Activated naive CD8-positive, alpha-beta T cell treated with anti-CD3 and anti-CD28 coated beads, Interleukin-2, amount 10 ng/mL, durations not matched to agents 7 days and 5 days (primary cell): ENCODE measurements around the gene ATP8A2. TPM values are rescaled to one million over a fixed set of nuclear protein-coding genes. Genes with fewer than 3 reads are reported as not detected.
"Not testable (repeated sequence)": the region's sequence is repeated elsewhere in the genome, so short reads cannot be mapped to it uniquely, and the experiment has no call there.

Source experiments
- ATAC-seq: fragments of 150-1000 bp; cut with Tn5 transposase; one replicate; pipeline ENCODE4 v1.10.0; 2021; ENCODE audit warnings: low read depth, moderate library complexity
- POLR2A ChIA-PET: fragments of 350-600 bp; sonication (Branson Sonifier 250); formaldehyde crosslinking; loops from one replicate; lab custom pipeline; 2021; ENCODE audit warnings: antibody characterized with exemption; lab: Charles Lee
- DNase-seq: peaks from one replicate; pipeline ENCODE4 v3.0.0; 2021
- H3K27ac Mint-ChIP-seq: one replicate; pipeline ENCODE4 v1.8.0; 2022; ENCODE audit warnings: mild to moderate bottlenecking, mixed read lengths
- H3K27me3 Mint-ChIP-seq: one replicate; pipeline ENCODE4 v1.8.0; 2022; ENCODE audit warnings: mild to moderate bottlenecking, moderate library complexity, mixed read lengths
- H3K36me3 Mint-ChIP-seq: one replicate; pipeline ENCODE4 v1.8.0; 2021; ENCODE audit warnings: mild to moderate bottlenecking, mixed read lengths
- H3K4me1 Mint-ChIP-seq: one replicate; pipeline ENCODE4 v1.8.0; 2021; ENCODE audit warnings: mixed read lengths
- H3K4me3 Mint-ChIP-seq: one replicate; pipeline ENCODE4 v1.8.0; 2022; ENCODE audit warnings: mild to moderate bottlenecking, moderate library complexity, mixed read lengths
- H3K9me3 Mint-ChIP-seq: one replicate; pipeline ENCODE4 v1.8.0; 2021; ENCODE audit warnings: mixed read lengths
- total RNA-seq, 2 experiments: library from RNA; stranded (reverse); gene quantifications; one replicate each; pipeline ENCODE4 v1.2.3, GENCODE V29; 2021

Gene ATP8A2
- total RNA-seq, 2 experiments from 2014 or later: 1.4 to 1.7 TPM

DNA sequence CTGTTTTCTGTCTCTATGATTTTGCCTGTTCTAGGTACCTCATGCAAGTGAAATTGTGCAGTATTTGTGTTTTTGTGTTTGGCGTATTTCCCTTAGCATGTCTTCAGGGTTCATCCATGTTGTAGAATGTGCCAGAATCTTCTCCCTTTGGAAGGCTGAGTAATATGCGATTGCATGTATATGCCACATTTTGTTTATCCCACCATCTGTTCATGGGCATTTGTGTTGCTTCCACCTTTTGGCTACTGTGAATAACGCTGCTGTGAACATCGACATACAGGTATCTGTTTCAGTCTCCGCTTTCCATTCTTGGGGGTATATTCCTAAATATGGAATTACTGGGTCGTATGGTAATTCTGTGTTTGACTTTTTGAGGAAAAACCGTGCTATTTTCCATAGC, 190.0 kb downstream of the ATP8A2 start:
- H3K9me3 Mint-ChIP-seq: no peaks in the 10 kb centered on the region
- no peaks in the 10 kb centered on the region for H3K36me3 Mint-ChIP-seq
- peaks cover 17% of the 10 kb centered on the region for H3K27me3 Mint-ChIP-seq
- no peaks in the 10 kb centered on the region for H3K4me1 Mint-ChIP-seq
- ATAC-seq (no peak), DNase-seq (no peak)
- H3K27ac Mint-ChIP-seq: no peak overlapping the region
- no peak overlapping the region for H3K4me3 Mint-ChIP-seq
- POLR2A ChIA-PET: no interaction called here

DNA sequence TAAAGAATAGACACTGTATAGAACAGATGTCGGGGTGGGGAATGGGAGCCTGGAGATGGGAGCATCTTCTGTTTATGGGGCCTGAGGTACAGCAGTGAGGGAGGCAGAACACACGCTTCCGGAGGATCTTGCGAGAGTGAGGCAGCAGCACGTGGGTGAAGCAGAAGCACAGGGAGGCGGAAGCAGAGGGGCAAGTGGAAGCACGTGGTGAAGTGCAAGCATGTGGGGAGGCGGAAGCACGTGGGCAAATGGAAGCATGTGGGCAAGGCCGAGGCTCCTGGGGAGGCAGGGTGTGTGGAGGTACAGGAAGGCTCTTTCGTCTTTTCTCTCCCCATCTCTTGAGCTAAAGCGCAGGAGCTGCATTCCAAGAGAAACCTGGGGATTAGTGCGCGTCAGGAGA, 198.4 kb downstream of the ATP8A2 start:
- H3K27ac Mint-ChIP-seq: no peak overlapping the region
- POLR2A ChIA-PET: no interaction called here
- DNase-seq: no peak
- ATAC-seq: no peak
- H3K9me3 Mint-ChIP-seq: no peaks in the 10 kb centered on the region
- peaks cover 26% of the 10 kb centered on the region for H3K27me3 Mint-ChIP-seq
- peaks cover 2% of the 10 kb centered on the region for H3K4me1 Mint-ChIP-seq
- H3K4me3 Mint-ChIP-seq: no peak overlapping the region
- H3K36me3 Mint-ChIP-seq: no peaks in the 10 kb centered on the region

DNA sequence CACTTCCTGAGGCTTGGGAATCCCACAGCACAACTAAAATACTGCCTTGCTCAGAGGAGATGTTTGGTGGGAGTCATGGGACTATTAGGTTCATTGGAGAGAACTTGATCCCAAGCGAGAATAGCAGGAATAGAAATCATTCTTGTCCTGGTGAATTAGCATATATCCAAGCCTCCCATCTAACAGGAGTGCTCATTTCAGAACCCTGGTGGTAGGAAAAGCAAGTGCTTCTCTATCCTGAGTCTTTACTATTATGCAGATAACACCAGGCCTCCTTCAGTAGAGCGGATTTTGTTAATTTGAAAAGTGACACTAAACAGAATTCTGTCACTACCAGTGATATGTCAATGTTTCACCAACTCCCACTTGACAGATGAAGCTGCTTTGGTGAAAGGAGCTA, 199.5 kb downstream of the ATP8A2 start:
- no peak overlapping the region for H3K27ac Mint-ChIP-seq
- no peak overlapping the region for H3K4me3 Mint-ChIP-seq

DNA sequence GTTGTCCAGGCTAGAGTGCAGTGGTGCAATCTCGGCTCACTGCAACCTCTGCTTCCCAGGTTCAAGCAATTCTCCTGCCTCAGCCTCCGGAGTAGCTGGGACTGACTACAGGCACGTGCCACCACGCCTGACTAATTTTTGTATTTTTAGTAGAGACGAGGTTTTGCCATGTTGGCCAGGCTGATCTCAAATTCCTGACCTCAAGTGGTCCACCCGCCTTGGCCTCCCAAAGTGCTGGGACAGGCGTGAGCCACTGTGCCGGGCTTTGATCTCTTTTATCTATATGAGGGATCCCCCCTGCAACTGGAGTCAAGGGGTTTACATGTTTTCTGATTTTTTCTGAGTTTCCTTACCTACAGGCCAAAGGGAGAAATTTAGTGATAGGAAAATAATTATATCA, 200.4 kb downstream of the ATP8A2 start:
- H3K27me3 Mint-ChIP-seq: peaks cover 34% of the 10 kb centered on the region
- H3K4me3 Mint-ChIP-seq, POLR2A ChIA-PET, H3K4me1 Mint-ChIP-seq, H3K27ac Mint-ChIP-seq, DNase-seq, H3K9me3 Mint-ChIP-seq, ATAC-seq, H3K36me3 Mint-ChIP-seq: not testable (repeated sequence)

More for the DNA sequence above, 199.5 kb downstream of the ATP8A2 start:
- DNase-seq (no peak), ATAC-seq (no peak)
- POLR2A ChIA-PET: no interaction called here
- Mint-ChIP-seq H3K9me3 (no peaks in the 10 kb centered on the region), H3K36me3 (no peaks in the 10 kb centered on the region), H3K4me1 (peaks cover 4% of the 10 kb centered on the region), H3K27me3 (peaks cover 29% of the 10 kb centered on the region)

DNA sequence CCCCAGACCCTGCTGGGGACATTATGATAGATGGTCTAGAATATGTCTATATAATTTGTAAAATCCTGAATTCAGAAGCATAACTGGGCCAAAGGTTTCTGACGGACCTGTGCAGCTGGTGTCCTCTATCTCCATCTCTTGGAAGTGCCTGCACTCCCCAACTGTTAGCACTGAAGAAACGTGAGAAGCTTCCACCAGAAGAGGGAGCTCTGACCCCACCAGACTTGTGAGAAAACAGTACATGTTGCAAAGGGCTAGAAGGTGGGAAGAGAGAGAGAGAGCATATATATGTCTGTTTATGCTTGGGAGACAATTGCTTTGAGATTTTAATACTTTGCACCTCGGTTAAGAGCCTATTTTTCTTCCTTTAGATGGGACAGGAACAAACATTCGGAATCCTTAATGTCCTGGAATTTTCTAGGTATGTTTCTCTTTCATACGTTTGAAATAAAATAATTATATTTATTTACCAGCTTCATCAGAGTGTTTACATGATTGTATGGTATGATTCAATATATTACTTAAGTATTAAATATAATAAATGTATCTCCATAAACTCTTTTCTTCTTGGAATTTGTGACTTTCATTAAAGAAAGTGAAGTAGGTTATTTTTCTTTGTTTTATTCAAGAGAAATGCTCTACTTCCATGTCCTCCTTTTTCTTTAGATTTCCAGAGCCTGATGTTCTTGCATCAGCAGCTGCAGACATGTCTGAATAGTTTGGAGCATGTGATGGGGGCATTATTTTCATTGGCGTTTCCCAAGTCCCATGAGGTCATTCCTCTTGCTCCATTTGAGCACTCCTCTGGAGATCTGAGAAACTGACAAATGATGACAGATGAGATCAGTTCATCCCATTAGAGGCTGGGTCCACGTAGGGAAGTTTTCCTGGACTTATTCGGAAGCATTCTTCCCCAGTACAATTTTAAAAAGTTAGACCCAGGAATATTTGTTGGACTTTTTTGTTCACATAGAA, 202.9 kb downstream of the ATP8A2 start:
- Mint-ChIP-seq H3K27ac (no peak overlapping the region), H3K4me1 (peaks cover 4% of the 10 kb centered on the region), H3K4me3 (no peak overlapping the region), H3K9me3 (no peaks in the 10 kb centered on the region), H3K36me3 (no peaks in the 10 kb centered on the region), H3K27me3 (peaks cover 22% of the 10 kb centered on the region)
- ATAC-seq (peak; percentile 60), DNase-seq (peak; percentile 49)
- POLR2A ChIA-PET: no interaction called here

- no peaks in the 10 kb centered on the region for H3K9me3 Mint-ChIP-seq
- peaks cover 19% of the 10 kb centered on the region for H3K27me3 Mint-ChIP-seq
- peaks cover 4% of the 10 kb centered on the region for H3K4me1 Mint-ChIP-seq
- POLR2A ChIA-PET: no interaction called here
- no peak for ATAC-seq
- H3K4me3 Mint-ChIP-seq: no peak overlapping the region
- no peaks in the 10 kb centered on the region for H3K36me3 Mint-ChIP-seq
- no peak for DNase-seq
- H3K27ac Mint-ChIP-seq: no peak overlapping the region
These were observed 203.8 kb downstream of the ATP8A2 start for GRCh38 chr13:25575562-25575961.

DNA sequence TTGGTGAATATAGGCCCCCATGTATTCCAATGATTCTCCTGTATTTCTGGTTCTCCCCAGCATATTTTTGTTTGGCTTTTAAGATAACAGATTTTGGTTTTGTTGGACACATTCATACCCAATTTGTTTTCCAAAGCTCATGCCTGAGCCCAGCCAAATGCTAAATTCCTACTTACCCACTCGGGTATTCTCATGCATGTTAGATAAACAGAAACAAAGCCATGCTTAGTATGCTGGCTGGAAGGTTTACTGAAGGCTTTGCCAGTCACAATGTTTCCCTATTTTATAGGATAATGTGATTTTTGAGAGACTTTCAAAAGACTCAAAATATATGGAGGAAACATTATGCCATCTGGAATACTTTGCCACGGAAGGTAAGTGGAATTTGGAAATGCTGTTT, 206.8 kb downstream of the ATP8A2 start:
- Mint-ChIP-seq H3K4me3 (no peak overlapping the region), H3K27ac (no peak overlapping the region), H3K4me1 (peaks cover 4% of the 10 kb centered on the region), H3K9me3 (no peaks in the 10 kb centered on the region), H3K27me3 (peaks cover 25% of the 10 kb centered on the region), H3K36me3 (no peaks in the 10 kb centered on the region)
- ATAC-seq: no peak
- POLR2A ChIA-PET: no interaction called here
- DNase-seq: no peak

GRCh38 chr13:25579221-25579620, 207.4 kb downstream of the ATP8A2 start:
- H3K4me1 Mint-ChIP-seq: peaks cover 4% of the 10 kb centered on the region
- no peaks in the 10 kb centered on the region for H3K9me3 Mint-ChIP-seq
- POLR2A ChIA-PET: no interaction called here
- no peak overlapping the region for H3K27ac Mint-ChIP-seq
- no peak overlapping the region for H3K4me3 Mint-ChIP-seq
- ATAC-seq (no peak), DNase-seq (no peak)
- peaks cover 22% of the 10 kb centered on the region for H3K27me3 Mint-ChIP-seq
- no peaks in the 10 kb centered on the region for H3K36me3 Mint-ChIP-seq

- Mint-ChIP-seq H3K27ac (no peak overlapping the region), H3K36me3 (no peaks in the 10 kb centered on the region), H3K4me1 (no peaks in the 10 kb centered on the region), H3K27me3 (peaks cover 17% of the 10 kb centered on the region), H3K9me3 (no peaks in the 10 kb centered on the region), H3K4me3 (no peak overlapping the region)
- no peak for ATAC-seq
- DNase-seq: no peak
- POLR2A ChIA-PET: no interaction called here
These were observed 209.6 kb downstream of the ATP8A2 start for GRCh38 chr13:25581351-25581750.

DNA sequence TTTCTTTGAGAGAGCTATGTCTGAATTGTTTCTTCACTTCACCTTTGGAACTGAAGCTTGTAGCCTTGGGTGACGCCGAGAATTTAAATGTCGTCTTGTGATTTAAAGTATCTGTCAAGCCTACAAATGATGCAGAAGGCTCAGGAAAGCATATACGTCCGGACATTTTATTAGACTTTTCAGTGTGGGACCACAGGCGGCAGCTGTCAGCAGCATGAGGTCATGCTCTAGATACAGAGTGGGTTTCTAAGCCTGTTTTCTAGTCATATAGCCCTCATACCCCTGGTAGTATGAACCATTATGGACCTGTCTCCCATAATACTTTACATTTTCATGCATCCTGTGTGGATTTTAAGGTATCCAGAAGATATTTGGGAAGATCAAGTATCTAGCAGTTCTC, 212.3 kb downstream of the ATP8A2 start:
- POLR2A ChIA-PET: no interaction called here
- no peaks in the 10 kb centered on the region for H3K9me3 Mint-ChIP-seq
- H3K4me1 Mint-ChIP-seq: no peaks in the 10 kb centered on the region
- H3K4me3 Mint-ChIP-seq: no peak overlapping the region
- peaks cover 35% of the 10 kb centered on the region for H3K27me3 Mint-ChIP-seq
- no peak for DNase-seq
- no peak overlapping the region for H3K27ac Mint-ChIP-seq
- no peaks in the 10 kb centered on the region for H3K36me3 Mint-ChIP-seq
- no peak for ATAC-seq

- POLR2A ChIA-PET: no interaction called here
These were observed 213.2 kb downstream of the ATP8A2 start for GRCh38 chr13:25585000-25585399.

GRCh38 chr13:25587326-25587980, 215.7 kb downstream of the ATP8A2 start:
- H3K4me1 Mint-ChIP-seq: no peaks in the 10 kb centered on the region
- no peaks in the 10 kb centered on the region for H3K36me3 Mint-ChIP-seq
- no peak for ATAC-seq
- no peak overlapping the region for H3K27ac Mint-ChIP-seq
- no peak for DNase-seq
- POLR2A ChIA-PET: no interaction called here
- peaks cover 30% of the 10 kb centered on the region for H3K27me3 Mint-ChIP-seq
- H3K9me3 Mint-ChIP-seq: no peaks in the 10 kb centered on the region
- no peak overlapping the region for H3K4me3 Mint-ChIP-seq

More at GRCh38 chr13:25585000-25585399, 213.2 kb downstream of the ATP8A2 start:
- H3K27me3 Mint-ChIP-seq: peaks cover 33% of the 10 kb centered on the region
- DNase-seq: no peak
- no peaks in the 10 kb centered on the region for H3K9me3 Mint-ChIP-seq
- ATAC-seq: no peak
- no peak overlapping the region for H3K4me3 Mint-ChIP-seq
- H3K4me1 Mint-ChIP-seq: no peaks in the 10 kb centered on the region
- no peaks in the 10 kb centered on the region for H3K36me3 Mint-ChIP-seq
- no peak overlapping the region for H3K27ac Mint-ChIP-seq

DNA sequence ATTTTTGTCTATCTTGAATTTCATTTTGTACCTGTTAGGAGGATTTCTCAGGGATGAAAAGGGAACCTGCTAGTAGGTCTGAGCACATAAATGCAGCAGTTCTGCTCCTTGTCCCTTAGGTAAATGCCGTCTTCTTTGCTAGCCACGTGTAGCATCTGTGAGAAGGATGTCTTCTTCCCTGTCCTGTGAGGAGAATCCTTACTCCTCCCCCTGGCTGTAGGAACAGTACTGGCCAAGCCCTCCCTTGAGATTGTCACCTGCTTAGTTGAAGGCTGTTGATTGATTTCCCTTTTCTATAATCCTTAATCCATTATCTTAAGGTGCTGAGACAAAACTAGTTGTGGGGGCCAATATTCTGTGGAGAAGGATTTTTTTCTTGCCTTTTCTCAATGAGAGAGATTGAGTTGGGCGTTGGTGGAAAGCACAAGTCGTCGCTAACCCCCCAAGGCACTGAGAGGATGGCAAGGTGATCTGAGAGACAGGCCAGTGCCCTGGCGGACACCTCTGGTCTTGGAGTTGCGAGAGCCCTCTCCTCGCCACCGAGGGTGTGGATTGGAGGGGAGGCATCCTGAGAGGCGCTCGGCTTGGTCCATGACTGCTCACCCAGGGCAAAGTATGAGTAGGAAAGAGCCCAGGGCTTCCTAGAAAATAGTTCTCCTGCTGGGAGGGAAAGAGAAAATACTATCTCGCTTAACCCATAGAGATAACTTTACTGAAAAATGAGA, 216.7 kb downstream of the ATP8A2 start:
- Mint-ChIP-seq H3K9me3 (no peaks in the 10 kb centered on the region), H3K4me3 (no peak overlapping the region), H3K36me3 (no peaks in the 10 kb centered on the region), H3K4me1 (no peaks in the 10 kb centered on the region), H3K27me3 (peaks cover 27% of the 10 kb centered on the region), H3K27ac (no peak overlapping the region)
- no peak for ATAC-seq
- DNase-seq: no peak
- POLR2A ChIA-PET: no interaction called here
